Neural cell (in vitro differentiated cells): ENCODE measurements around the gene LYPD3.

ENCODE experiments used
- EP300 ChIP-seq: fragments of 450-650 bp; conservative IDR thresholded peaks from 2 replicates; pipeline ENCODE4 v1.6.1; 2014; ENCODE audit warnings: antibody characterized with exemption, mild to moderate bottlenecking, moderate library complexity; ENCODE audit not compliant: poor library complexity, severe bottlenecking
- EZH2 ChIP-seq: fragments of 200-600, 300-800 bp; shearing (Covaris generic), sonication (generic); IDR thresholded peaks from 2 replicates; pipeline ENCODE4 v1.6.1; 2014; ENCODE audit warnings: antibody characterized with exemption, low read length, borderline replicate concordance, mild to moderate bottlenecking; ENCODE audit not compliant: insufficient read depth, poor library complexity, severe bottlenecking
- MXI1 ChIP-seq: fragments of 450-650 bp; conservative IDR thresholded peaks from 2 replicates; pipeline ENCODE4 v1.6.1; 2014; ENCODE audit warnings: antibody characterized with exemption, mild to moderate bottlenecking; ENCODE audit not compliant: poor library complexity, severe bottlenecking
- POLR2AphosphoS5 ChIP-seq: IDR thresholded peaks from 2 replicates; pipeline ENCODE4 v1.6.1; 2012
- RAD21 ChIP-seq: fragments of 450-650 bp; conservative IDR thresholded peaks from 2 replicates; pipeline ENCODE4 v1.6.1; 2014; ENCODE audit warnings: antibody characterized with exemption, mild to moderate bottlenecking, moderate library complexity
- SMC3 ChIP-seq: fragments of 450-650 bp; conservative IDR thresholded peaks from 2 replicates; pipeline ENCODE4 v1.6.1; 2014; ENCODE audit warnings: antibody characterized with exemption, mild to moderate bottlenecking, moderate library complexity; ENCODE audit not compliant: poor library complexity
- TAF1 ChIP-seq: IDR thresholded peaks from 2 replicates; pipeline ENCODE4 v1.6.1; 2012; ENCODE audit warnings: low read depth
- TF ChIP-seq, protein P1 (sequence below): fragments of 450-650 bp; IDR thresholded peaks from 2 replicates; pipeline ENCODE4 v1.5.1; 2014; ENCODE audit warnings: antibody characterized with exemption, mild to moderate bottlenecking, moderate library complexity; ENCODE audit not compliant: poor library complexity, severe bottlenecking
- TF ChIP-seq, protein P2 (sequence below): IDR thresholded peaks from 2 replicates; pipeline ENCODE4 v1.6.1; 2012; ENCODE audit warnings: borderline replicate concordance

DNA sequence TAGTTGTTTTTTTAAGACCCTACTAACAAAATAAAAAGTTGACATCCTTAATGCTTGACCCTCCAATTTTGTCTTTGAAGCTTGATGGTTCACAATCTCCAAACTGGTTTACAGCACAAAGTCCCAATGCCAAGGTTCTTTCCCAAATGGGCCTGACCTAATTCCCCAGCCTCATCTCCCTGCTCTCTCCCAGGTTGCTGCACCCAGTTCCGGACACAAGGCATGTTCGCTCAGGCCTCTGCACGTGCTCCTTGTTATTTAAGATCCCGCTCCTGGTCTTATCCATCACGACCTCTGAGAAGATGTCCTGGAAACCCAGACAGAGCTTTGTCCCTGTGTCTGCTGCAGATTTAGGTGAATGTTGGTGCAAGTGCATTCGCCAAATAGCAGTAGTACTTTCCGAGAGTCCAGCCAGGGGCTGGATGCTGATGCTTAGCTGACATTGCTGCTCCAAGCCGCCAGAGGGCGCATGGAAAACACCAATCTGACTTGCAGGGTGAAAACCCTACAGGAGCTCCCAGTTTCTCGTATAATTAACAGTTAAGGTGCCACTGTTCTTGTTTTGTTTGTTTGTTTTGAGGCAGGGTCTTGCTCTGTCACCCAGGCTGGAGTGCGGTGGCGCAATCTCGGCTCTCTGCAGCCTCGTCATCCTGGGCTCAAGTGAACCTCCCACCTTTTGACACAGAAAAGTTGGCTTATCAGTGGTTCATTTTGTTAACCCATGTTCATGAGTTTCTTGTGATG lies 18.5 kb downstream of the LYPD3 start:
- TF ChIP-seq, protein P1, sequence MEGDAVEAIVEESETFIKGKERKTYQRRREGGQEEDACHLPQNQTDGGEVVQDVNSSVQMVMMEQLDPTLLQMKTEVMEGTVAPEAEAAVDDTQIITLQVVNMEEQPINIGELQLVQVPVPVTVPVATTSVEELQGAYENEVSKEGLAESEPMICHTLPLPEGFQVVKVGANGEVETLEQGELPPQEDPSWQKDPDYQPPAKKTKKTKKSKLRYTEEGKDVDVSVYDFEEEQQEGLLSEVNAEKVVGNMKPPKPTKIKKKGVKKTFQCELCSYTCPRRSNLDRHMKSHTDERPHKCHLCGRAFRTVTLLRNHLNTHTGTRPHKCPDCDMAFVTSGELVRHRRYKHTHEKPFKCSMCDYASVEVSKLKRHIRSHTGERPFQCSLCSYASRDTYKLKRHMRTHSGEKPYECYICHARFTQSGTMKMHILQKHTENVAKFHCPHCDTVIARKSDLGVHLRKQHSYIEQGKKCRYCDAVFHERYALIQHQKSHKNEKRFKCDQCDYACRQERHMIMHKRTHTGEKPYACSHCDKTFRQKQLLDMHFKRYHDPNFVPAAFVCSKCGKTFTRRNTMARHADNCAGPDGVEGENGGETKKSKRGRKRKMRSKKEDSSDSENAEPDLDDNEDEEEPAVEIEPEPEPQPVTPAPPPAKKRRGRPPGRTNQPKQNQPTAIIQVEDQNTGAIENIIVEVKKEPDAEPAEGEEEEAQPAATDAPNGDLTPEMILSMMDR = peak; percentile 94
- TF ChIP-seq EZH2 (no peak), EP300 (no peak), POLR2AphosphoS5 (no peak), MXI1 (no peak), SMC3 (peak; percentile 99), TAF1 (no peak), RAD21 (peak; percentile 91)
- TF ChIP-seq, protein P2, sequence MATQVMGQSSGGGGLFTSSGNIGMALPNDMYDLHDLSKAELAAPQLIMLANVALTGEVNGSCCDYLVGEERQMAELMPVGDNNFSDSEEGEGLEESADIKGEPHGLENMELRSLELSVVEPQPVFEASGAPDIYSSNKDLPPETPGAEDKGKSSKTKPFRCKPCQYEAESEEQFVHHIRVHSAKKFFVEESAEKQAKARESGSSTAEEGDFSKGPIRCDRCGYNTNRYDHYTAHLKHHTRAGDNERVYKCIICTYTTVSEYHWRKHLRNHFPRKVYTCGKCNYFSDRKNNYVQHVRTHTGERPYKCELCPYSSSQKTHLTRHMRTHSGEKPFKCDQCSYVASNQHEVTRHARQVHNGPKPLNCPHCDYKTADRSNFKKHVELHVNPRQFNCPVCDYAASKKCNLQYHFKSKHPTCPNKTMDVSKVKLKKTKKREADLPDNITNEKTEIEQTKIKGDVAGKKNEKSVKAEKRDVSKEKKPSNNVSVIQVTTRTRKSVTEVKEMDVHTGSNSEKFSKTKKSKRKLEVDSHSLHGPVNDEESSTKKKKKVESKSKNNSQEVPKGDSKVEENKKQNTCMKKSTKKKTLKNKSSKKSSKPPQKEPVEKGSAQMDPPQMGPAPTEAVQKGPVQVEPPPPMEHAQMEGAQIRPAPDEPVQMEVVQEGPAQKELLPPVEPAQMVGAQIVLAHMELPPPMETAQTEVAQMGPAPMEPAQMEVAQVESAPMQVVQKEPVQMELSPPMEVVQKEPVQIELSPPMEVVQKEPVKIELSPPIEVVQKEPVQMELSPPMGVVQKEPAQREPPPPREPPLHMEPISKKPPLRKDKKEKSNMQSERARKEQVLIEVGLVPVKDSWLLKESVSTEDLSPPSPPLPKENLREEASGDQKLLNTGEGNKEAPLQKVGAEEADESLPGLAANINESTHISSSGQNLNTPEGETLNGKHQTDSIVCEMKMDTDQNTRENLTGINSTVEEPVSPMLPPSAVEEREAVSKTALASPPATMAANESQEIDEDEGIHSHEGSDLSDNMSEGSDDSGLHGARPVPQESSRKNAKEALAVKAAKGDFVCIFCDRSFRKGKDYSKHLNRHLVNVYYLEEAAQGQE = no peak
